ENCODE results near the gene RALGAPA1. TPM values are rescaled to one million over a fixed set of nuclear protein-coding genes. Genes with fewer than 3 reads are reported as not detected.
A peak's percentile ranks its signal among the peaks of the same experiment; 100 is the strongest.
"Not testable (repeated sequence)": the region's sequence is repeated elsewhere in the genome, so short reads cannot be mapped to it uniquely, and the experiment has no call there.

RALGAPA1 gene
- 10 to 100 TPM; 66.4 to 99.5 (median 80.1) TPM for total RNA-seq
- polyA plus RNA-seq = 10 to 100 TPM; 18.0 to 33.4 TPM
- long read RNA-seq, donor 1, partial matches to known transcripts = 23 of 33 reads
- long read RNA-seq, donor 1, other reads (novel, unspliced or antisense) = 10 of 33 reads
- long read RNA-seq, donor 2 = 0 reads
- long read RNA-seq, donor 3, full-length matches to known transcripts = 2 of 12 reads
- long read RNA-seq, donor 3, partial matches to known transcripts = 6 of 12 reads
- long read RNA-seq, donor 3, other reads (novel, unspliced or antisense) = 4 of 12 reads

DNA sequence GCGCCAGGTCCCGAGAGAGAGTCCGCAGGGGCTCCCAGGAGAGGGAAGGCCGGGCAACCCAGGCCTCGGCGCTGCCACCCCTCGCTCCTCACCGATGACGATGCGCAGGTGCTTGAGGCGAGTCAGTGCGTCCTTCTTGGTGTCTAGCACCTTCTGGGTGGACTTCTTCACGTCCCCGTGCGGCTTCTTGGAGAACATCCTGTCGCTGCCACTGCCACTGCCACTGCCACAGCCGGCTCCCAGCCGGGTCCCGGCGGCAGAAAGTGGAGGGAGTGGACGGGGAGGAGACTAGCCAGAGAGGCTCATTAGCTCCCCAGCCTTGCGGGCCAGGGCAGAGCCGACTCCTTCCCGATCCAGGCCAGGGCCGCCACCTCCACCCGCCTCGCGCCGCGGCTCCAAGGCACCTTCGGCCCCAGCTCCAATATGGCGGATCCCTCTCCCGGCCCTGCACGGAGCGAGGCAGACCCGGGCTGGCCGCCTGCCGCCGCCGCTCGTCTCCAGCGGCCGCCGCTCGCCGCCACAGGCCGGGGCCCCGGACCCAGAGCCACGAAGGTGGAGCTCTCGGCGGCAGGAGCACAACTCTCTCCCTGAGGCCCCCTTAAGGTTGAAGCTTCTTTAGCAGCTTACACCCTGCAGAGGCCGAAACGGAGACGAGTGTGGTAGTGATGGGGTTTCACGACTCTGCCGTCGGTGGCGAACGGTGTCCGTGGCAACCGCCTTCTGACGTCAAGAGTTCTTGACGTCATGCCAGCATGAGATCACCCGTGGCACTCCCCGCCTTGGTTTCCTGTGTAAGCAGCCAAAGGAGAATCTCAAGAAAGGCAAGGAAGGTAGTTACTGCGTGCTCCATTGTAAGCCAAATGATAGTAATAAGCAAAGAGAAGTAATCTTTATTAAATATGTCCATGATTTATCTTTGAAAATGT lies at the start of gene RALGAPA1:
TSS of gene RALGAPA1 (minus strand) at position 658 of the 926 bp plus-strand sequence. CDS start at position 198, 460 bp downstream.
- TF ChIP-seq, protein P1, sequence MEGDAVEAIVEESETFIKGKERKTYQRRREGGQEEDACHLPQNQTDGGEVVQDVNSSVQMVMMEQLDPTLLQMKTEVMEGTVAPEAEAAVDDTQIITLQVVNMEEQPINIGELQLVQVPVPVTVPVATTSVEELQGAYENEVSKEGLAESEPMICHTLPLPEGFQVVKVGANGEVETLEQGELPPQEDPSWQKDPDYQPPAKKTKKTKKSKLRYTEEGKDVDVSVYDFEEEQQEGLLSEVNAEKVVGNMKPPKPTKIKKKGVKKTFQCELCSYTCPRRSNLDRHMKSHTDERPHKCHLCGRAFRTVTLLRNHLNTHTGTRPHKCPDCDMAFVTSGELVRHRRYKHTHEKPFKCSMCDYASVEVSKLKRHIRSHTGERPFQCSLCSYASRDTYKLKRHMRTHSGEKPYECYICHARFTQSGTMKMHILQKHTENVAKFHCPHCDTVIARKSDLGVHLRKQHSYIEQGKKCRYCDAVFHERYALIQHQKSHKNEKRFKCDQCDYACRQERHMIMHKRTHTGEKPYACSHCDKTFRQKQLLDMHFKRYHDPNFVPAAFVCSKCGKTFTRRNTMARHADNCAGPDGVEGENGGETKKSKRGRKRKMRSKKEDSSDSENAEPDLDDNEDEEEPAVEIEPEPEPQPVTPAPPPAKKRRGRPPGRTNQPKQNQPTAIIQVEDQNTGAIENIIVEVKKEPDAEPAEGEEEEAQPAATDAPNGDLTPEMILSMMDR (IDR thresholded peaks at IDR 0.05) = peak in 2 of 3 donors; percentile 77 to 78
- peak; percentile 45 for TF ChIP-seq EP300 (IDR thresholded peaks at IDR 0.05)
- TF ChIP-seq POLR2A (IDR thresholded peaks at IDR 0.05) = peak; percentile 91
- peak within 1 kb of the TSS; percentile 85 for H3K4me3 ChIP-seq
- 0 to 1% (median 1%) methylated on average over 47 to 64 of the region's 66 CpGs for WGBS, 3 donors
- peak within 1 kb of the TSS; percentile 70 to 87 for H3K27ac ChIP-seq
- H3K36me3 ChIP-seq; H3K27me3 ChIP-seq; intact Hi-C loops (cut with DNase I); H3K9me3 ChIP-seq; H3K4me1 ChIP-seq (ENCODE audit: insufficient read depth): not testable (repeated sequence)
- DNase-seq = peak; percentile 93 to 96 (median 96)

DNA sequence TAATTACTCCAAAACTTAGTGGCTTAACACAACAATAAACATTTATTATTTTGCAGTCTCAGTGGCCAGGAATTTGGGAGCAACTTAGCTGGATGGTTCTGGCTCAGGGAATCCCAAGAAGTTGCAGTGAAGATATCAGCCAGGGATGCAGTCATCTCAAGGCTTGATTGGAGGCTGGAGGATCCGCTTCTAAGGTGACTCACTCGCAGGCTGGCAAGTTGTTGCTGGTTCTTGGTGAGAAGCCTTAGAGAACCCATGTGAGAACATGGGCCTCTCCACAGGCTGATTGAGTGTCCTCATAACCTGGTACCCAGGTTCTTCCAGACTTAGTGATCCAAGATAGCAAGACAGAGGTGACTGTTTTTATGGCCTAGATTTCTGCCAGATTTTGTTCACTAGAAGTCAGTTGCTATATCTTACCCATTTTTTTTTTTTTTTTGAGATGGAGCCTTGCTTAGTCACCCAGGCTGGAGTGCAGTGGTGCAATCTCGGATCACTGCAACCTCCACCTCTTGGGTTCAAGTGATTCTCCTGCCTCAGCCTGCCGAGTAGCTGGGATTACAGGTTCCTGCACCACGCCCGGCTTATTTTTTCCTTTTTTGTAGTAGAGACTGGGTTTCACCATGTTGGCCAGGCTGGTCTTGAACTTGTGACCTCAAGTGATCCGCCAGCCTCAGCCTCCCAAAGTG lies 49.6 kb upstream of the RALGAPA1 start:
- no peak for DNase-seq
- H3K27ac ChIP-seq = no peak overlapping the region

DNA sequence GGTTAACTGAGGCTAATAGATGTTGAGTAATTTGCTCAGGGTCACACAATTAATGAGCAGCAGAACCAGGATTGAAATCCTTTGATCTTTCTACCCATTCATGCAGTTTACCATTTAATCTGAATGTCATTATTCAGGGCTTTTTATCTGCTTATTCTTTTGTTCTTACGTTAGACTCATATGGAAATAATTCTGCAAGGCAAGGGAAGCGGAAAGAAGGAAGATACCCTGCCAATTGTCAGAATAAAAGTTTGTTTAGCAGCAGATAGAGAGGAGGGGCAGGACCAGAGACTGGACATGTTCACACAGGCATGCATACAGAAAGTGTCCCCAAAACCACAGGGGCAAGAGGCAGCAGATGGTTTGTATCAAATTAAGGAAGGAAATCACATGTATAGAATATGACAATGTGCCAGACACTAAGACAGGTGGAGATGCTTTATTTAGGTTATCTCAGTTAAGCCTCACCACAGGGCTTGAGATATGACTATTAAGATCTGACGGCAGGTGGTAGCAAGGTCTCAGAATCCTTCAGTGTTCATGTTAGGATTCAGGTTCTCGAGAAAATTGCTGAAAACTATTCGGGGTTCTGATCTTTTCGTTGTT lies 46.9 kb upstream of the RALGAPA1 start:
- TF ChIP-seq EP300 (IDR thresholded peaks at IDR 0.05) (no peak), POLR2A (IDR thresholded peaks at IDR 0.05) (no peak)
- TF ChIP-seq, protein P1 (IDR thresholded peaks at IDR 0.05) = no peak
- Histone ChIP-seq H3K4me1 (ENCODE audit: insufficient read depth) (no peaks in the 10 kb centered on the region), H3K9me3 (no peaks in the 10 kb centered on the region), H3K36me3 (no peaks in the 10 kb centered on the region), H3K27me3 (no peaks in the 10 kb centered on the region), H3K4me3 (no peak overlapping the region), H3K27ac (no peak overlapping the region)
- intact Hi-C loops (cut with DNase I) = no loop called here
- WGBS, 3 donors = 79 to 85% (median 84%) methylated on average over 6 of the region's 6 CpGs
- DNase-seq = no peak

More for the DNA sequence above, 49.6 kb upstream of the RALGAPA1 start:
- Histone ChIP-seq H3K4me1 (ENCODE audit: insufficient read depth) (no peaks in the 10 kb centered on the region), H3K9me3 (no peaks in the 10 kb centered on the region), H3K27me3 (no peaks in the 10 kb centered on the region), H3K4me3 (no peak overlapping the region), H3K36me3 (no peaks in the 10 kb centered on the region)
- intact Hi-C loops (cut with DNase I) = no loop called here
- WGBS, 3 donors = 94 to 97% (median 94%) methylated on average over 7 of the region's 7 CpGs
- TF ChIP-seq POLR2A (IDR thresholded peaks at IDR 0.05) (no peak), EP300 (IDR thresholded peaks at IDR 0.05) (no peak)
- TF ChIP-seq, protein P1 (IDR thresholded peaks at IDR 0.05) = no peak
